GM10248 (cell line): ENCODE results near the gene DCAF17.

Source experiments
- CTCF ChIA-PET: fragments of 300-600 bp; sonication (Branson Sonifier 250); formaldehyde crosslinking; extraction: SDS; loops from one replicate; lab custom pipeline; 2021; ENCODE audit warnings: antibody characterized with exemption; lab: Yijun Ruan, JAX
- POLR2A ChIA-PET: fragments of 350-650 bp; sonication (Branson Sonifier 250); formaldehyde crosslinking; extraction: SDS; loops from one replicate; lab custom pipeline; 2020; ENCODE audit warnings: antibody characterized with exemption; lab: Yijun Ruan, JAX
- DNase-seq: peaks from one replicate; pipeline ENCODE4 v3.0.0; 2012; ENCODE audit errors: extremely low spot score
- TF ChIP-seq, protein P1 (sequence below): IDR thresholded peaks from 2 replicates; pipeline ENCODE4 v1.5.1; 2012; ENCODE audit warnings: mild to moderate bottlenecking, low read depth; ENCODE audit errors: extremely low read depth, missing control alignments, control extremely low read depth

Gene DCAF17

DNA sequence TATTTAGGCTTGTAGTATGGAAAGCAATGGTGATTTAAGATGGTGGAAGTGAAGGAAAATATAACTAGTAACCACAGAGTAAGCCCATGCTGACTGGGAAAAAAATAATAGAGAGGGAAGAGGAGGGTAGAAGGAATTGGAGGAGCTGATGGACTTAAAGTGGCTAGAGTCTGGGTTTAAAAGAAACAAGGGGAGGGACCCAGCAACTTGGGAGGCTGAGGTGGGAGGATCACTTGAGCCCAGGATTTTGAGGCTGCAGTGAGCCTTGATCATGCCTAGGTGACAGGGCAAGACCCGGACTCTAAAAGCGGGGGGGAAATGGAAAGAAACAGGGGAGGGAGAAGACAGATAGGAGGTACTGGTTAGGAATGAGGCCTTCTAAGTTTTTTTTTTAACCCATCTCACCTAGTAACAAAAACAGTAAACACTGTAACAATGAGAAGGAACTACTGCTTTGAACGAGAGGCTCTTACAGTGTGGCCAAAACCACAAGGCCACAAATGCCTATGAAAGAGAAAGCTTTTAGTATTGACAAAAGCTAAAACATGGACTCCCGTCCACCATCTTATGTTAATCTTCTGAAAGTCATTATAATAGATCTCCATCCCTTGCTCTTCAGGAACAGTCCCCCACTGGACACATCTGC lies 26.9 kb upstream of the DCAF17 start:
- CTCF ChIA-PET, result interaction anchor here (0.7 to 4.0 kb wide), 8 partner anchors 9 to 105 kb away, joined by 3 to 28 read pairs (median 6); no protein-coding TSS in a partner anchor
- DNase-seq, result peak; percentile 64
- POLR2A ChIA-PET, result interaction anchor here (0.6 to 1.5 kb wide), 5 partner anchors 9 to 248 kb away, joined by 3 to 6 read pairs (median 3); no protein-coding TSS in a partner anchor
- TF ChIP-seq, protein P1, sequence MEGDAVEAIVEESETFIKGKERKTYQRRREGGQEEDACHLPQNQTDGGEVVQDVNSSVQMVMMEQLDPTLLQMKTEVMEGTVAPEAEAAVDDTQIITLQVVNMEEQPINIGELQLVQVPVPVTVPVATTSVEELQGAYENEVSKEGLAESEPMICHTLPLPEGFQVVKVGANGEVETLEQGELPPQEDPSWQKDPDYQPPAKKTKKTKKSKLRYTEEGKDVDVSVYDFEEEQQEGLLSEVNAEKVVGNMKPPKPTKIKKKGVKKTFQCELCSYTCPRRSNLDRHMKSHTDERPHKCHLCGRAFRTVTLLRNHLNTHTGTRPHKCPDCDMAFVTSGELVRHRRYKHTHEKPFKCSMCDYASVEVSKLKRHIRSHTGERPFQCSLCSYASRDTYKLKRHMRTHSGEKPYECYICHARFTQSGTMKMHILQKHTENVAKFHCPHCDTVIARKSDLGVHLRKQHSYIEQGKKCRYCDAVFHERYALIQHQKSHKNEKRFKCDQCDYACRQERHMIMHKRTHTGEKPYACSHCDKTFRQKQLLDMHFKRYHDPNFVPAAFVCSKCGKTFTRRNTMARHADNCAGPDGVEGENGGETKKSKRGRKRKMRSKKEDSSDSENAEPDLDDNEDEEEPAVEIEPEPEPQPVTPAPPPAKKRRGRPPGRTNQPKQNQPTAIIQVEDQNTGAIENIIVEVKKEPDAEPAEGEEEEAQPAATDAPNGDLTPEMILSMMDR, result no peak

DNA sequence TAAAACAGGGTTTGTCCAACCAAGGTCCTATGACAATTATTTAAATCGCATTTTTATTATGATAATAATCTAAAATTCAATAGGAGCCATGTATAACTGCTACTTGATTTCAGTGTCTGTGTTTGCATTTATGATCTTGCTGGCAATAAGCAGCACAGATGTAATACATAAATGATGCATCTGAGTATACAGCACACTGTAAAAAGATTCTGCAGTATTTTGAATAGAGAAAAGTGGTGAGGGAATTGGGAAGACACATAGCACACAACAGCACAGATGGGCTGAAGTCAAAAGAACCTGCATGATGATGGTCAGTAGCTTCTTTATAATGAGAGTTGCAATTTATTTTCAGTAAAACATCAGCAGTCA lies 26.4 kb upstream of the DCAF17 start:
- ChIA-PET POLR2A (interaction anchor here (0.6 to 1.5 kb wide), 4 partner anchors 9 to 248 kb away, joined by 3 to 6 read pairs (median 4); no protein-coding TSS in a partner anchor), CTCF (interaction anchor here (0.7 to 4.0 kb wide), 9 partner anchors 9 to 106 kb away, joined by 3 to 28 read pairs (median 4); no protein-coding TSS in a partner anchor)
- no peak for DNase-seq
- TF ChIP-seq, protein P1, result no peak

DNA sequence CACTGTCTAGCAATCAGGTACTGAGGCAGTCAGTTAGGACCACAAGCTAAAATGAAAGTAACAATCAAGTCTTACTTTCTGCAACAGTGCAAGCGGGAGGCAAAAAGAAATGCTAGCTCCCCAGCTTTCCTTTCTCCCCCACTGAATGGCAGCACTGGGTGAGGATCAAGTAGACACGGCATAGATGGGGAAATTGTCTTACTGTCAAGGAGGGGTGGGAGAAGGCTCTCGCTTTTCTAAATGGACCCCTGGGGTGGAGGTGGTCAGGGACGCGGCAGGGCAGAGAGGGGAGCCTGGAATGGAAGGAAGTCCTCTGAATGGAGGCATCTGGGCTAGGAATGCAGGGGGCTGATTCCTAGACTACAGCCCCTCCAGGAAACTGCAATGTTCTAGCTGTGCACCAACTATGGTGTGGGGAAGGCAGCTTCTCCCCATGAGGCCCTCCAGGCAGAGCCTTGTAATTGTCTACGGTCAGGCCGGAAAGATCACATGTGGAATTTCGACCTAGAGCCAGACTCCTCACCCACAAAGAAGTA lies 24.5 kb upstream of the DCAF17 start:
- no peak for DNase-seq
- TF ChIP-seq, protein P1, result no peak
- CTCF ChIA-PET, result interaction anchor here (1.2 to 2.7 kb wide), 3 partner anchors 10 to 252 kb away, joined by 3 to 7 read pairs (median 5); no protein-coding TSS in a partner anchor
- POLR2A ChIA-PET, result no interaction called here

DNA sequence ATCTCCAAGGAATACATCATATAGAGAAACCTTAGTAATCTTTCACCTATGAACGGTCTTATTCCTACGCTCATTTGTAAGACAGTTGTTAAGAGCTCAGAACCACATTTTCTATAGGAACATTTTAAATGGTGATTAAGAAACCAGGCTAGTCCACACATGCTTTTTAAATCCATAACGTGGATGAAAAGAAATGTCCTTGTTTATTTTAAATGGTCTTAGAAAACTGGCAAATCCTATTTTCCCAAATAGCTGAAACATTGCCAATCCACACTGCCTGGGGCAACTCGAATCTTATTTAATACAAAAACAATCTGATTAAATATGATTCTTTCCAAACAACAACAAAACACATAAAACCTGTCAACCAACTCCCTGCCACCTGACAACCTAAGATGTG lies 23.9 kb upstream of the DCAF17 start:
- CTCF ChIA-PET, result interaction anchor here (1.2 to 2.7 kb wide), 6 partner anchors 9 to 252 kb away, joined by 3 to 7 read pairs (median 4); no protein-coding TSS in a partner anchor
- TF ChIP-seq, protein P1, result no peak
- DNase-seq, result no peak
- POLR2A ChIA-PET, result no interaction called here

DNA sequence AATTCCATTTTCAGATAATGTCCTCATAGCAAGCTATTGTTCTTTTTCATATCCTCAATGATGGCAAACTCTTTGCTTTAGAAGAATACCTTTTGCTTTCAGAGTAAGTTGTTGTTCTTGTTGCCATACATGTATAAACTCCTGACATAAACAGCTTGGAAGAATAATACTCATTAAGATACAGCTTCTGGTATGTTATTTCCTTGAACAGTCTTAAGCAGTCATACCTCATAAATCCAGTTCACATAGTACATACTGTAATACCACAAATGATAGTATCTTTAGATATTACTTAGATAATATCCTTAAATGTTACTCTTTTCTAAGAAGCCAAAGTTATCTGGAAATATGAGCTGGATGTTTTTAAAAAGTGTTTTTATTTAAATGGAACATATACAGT lies 23.4 kb upstream of the DCAF17 start:
- ChIA-PET POLR2A (no interaction called here), CTCF (interaction anchor here (1.2 to 2.7 kb wide), 6 partner anchors 9 to 253 kb away, joined by 3 to 7 read pairs (median 4); no protein-coding TSS in a partner anchor)
- DNase-seq, result no peak
- TF ChIP-seq, protein P1, result no peak

DNA sequence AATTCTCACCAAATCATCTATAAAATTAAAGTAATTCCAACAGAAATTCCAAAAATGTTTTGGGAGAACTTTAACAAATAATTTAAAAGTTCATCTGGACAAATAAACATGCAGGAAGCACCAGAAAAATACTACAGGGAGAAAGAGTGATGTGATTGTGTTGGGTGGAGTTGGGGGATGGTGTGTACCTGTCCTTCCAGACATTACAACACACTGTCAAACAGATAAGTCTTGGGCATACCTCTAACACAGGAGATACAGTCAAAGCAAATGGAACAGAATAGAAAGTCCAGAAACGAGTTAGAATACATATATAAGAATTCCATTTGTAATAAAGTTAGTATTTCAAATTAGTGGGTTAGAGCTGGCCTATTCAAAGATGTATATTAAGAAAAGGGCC lies 22.8 kb upstream of the DCAF17 start:
- CTCF ChIA-PET, result interaction anchor here (1.2 to 2.7 kb wide), 4 partner anchors 10 to 18 kb away, joined by 4 to 7 read pairs (median 4); no protein-coding TSS in a partner anchor
- TF ChIP-seq, protein P1, result no peak
- POLR2A ChIA-PET, result no interaction called here
- DNase-seq, result no peak
